ENCODE results near the gene ATP2A3.

The ATP2A3 gene

DNA sequence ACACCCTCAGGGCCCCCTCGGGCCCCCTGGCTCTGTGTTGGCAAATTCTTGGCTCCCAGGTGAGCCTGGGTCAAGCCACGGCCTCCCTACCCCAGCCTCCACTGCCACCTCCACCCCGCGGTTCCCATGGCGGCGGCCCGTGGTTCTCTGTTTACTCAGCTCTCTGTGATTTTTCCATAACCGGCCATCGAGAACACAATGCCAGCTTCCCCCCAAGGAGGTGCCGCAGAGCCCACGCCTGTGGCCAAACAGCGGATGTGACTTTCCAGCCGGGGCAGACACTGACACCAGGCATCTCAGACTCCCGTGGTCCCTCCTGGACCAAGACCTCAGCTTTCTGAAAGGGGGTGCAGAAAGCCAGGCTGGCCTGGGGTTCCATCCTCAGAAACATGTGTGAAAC lies 21.6 kb upstream of the ATP2A3 start:
- no peak overlapping the region for H2BK5ac ChIP-seq (ENCODE audit: low read depth, low read length, poor library complexity)
- no peaks in the 10 kb centered on the region for H3K36me3 ChIP-seq (ENCODE audit: control insufficient read depth in 1 of 2, insufficient read depth in 2 of 2, low read length in 2 of 2)
- H2BK120ac ChIP-seq (ENCODE audit: insufficient read depth, low read length, poor library complexity): no peak overlapping the region
- peaks cover 4 to 9% of the 10 kb centered on the region in 2 experiments for H3K4me1 ChIP-seq (ENCODE audit: control insufficient read depth in 1 of 2, insufficient read depth in 2 of 2, low read length in 2 of 2)
- H3K79me2 ChIP-seq (ENCODE audit: control insufficient read depth, insufficient read depth, low read length, poor library complexity): no peaks in the 10 kb centered on the region
- WGBS (ENCODE audit: extremely low coverage, insufficient coverage, insufficient read length): no CpG with 5 or more reads among the region's 14 CpGs
- peak overlapping the region; percentile 32 for H4K12ac ChIP-seq (ENCODE audit: low read depth, low read length)
- H3K4me3 ChIP-seq (ENCODE audit: low read depth, low read length): no peak overlapping the region
- no peaks in the 10 kb centered on the region for H3K27me3 ChIP-seq (ENCODE audit: insufficient read depth, low read length)
- H3K14ac ChIP-seq (ENCODE audit: low read length): no peak overlapping the region
- no peak overlapping the region for H3K27ac ChIP-seq (ENCODE audit: low read depth, low read length)
- no peak overlapping the region for H2BK12ac ChIP-seq (ENCODE audit: low read length)
- no peak overlapping the region for H3K23ac ChIP-seq (ENCODE audit: low read length)
- no peak overlapping the region for H3K18ac ChIP-seq (ENCODE audit: low read length)
- DNase-seq: no peak
- H4K8ac ChIP-seq (ENCODE audit: low read depth, low read length): no peak overlapping the region
- H4K91ac ChIP-seq (ENCODE audit: low read depth, low read length): no peak overlapping the region
- H2AFZ ChIP-seq (ENCODE audit: insufficient read depth, low read length, poor library complexity): no peak overlapping the region
- H3K79me1 ChIP-seq (ENCODE audit: low read length): no peaks in the 10 kb centered on the region
- H2AK5ac ChIP-seq (ENCODE audit: low read length): no peak overlapping the region
- peaks cover 8% of the 10 kb centered on the region for H3K9me3 ChIP-seq (ENCODE audit: insufficient read depth, low read depth, low read length)
- H3K4ac ChIP-seq (ENCODE audit: low read depth, low read length): no peak overlapping the region
- H3K4me2 ChIP-seq (ENCODE audit: low read length): no peak overlapping the region
- no peak overlapping the region for H3K9ac ChIP-seq (ENCODE audit: low read length)

DNA sequence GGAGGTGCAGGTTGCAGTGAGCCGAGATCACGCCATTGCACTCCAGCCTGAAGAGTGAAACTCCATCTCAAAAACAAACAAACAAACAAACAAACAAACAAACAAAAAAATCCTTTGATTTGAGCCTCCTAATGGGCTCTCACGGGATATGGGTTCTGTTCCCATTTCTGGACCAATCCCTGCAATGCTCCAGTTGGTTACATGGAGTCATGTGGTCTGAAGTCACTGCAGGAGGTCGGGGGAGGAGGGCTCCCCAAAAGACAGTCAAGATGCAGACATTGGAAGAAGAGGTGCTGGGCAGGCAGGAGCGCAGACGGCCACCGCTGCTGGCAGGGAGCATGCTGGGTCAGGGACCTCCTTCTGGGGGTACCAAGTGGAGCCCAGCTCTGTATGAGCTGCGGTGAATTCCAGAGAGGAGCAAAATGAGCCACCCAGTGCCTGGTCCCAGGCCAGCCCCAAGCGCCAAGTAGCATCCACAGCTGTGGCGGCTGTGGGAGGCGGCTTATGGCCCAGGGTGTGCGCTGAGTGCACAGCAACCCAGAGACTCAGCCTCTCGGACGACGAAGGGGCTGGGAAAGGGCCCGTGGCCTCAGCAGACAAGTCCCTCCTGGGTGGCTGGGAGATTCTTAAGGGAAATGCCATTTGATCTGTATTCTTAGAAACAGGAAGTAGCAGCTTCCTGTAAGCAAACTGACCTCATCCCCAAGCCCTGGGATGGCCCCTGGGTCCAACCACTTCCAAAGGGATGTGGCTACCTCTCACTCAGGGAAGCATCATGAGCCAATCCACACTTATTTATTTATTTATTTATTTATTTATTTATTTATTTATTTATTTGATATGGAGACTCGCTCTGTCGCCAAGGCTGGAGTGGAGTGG lies 19.6 kb upstream of the ATP2A3 start:
- no peak overlapping the region for H2BK12ac ChIP-seq (ENCODE audit: low read length)
- no peaks in the 10 kb centered on the region for H3K27me3 ChIP-seq (ENCODE audit: insufficient read depth, low read length)
- H3K27ac ChIP-seq (ENCODE audit: low read depth, low read length): no peak overlapping the region
- no peak overlapping the region for H3K4ac ChIP-seq (ENCODE audit: low read depth, low read length)
- no peak overlapping the region for H3K23ac ChIP-seq (ENCODE audit: low read length)
- no peak overlapping the region for H4K12ac ChIP-seq (ENCODE audit: low read depth, low read length)
- H3K4me1 ChIP-seq (ENCODE audit: control insufficient read depth in 1 of 2, insufficient read depth in 2 of 2, low read length in 2 of 2): peaks cover 4 to 9% of the 10 kb centered on the region in 2 experiments
- DNase-seq: peak in 1 of 2 donors; percentile 18
- no peaks in the 10 kb centered on the region for H3K79me1 ChIP-seq (ENCODE audit: low read length)
- no peak overlapping the region for H3K4me2 ChIP-seq (ENCODE audit: low read length)
- H3K9ac ChIP-seq (ENCODE audit: low read length): no peak overlapping the region
- no CpG with 5 or more reads among the region's 18 CpGs for WGBS (ENCODE audit: extremely low coverage, insufficient coverage, insufficient read length)
- H3K9me3 ChIP-seq (ENCODE audit: insufficient read depth, low read depth, low read length): peaks cover 6% of the 10 kb centered on the region
- peak overlapping the region; percentile 44 for H4K8ac ChIP-seq (ENCODE audit: low read depth, low read length)
- H2BK5ac ChIP-seq (ENCODE audit: low read depth, low read length, poor library complexity): no peak overlapping the region
- no peak overlapping the region for H3K4me3 ChIP-seq (ENCODE audit: low read depth, low read length)
- no peak overlapping the region for H3K14ac ChIP-seq (ENCODE audit: low read length)
- no peak overlapping the region for H2BK120ac ChIP-seq (ENCODE audit: insufficient read depth, low read length, poor library complexity)
- H2AK5ac ChIP-seq (ENCODE audit: low read length): no peak overlapping the region
- no peak overlapping the region for H3K18ac ChIP-seq (ENCODE audit: low read length)
- peak overlapping the region; percentile 0 for H4K91ac ChIP-seq (ENCODE audit: low read depth, low read length)
- no peaks in the 10 kb centered on the region for H3K36me3 ChIP-seq (ENCODE audit: control insufficient read depth in 1 of 2, insufficient read depth in 2 of 2, low read length in 2 of 2)
- H2AFZ ChIP-seq (ENCODE audit: insufficient read depth, low read length, poor library complexity): peak overlapping the region; percentile 78
- no peaks in the 10 kb centered on the region for H3K79me2 ChIP-seq (ENCODE audit: control insufficient read depth, insufficient read depth, low read length, poor library complexity)

DNA sequence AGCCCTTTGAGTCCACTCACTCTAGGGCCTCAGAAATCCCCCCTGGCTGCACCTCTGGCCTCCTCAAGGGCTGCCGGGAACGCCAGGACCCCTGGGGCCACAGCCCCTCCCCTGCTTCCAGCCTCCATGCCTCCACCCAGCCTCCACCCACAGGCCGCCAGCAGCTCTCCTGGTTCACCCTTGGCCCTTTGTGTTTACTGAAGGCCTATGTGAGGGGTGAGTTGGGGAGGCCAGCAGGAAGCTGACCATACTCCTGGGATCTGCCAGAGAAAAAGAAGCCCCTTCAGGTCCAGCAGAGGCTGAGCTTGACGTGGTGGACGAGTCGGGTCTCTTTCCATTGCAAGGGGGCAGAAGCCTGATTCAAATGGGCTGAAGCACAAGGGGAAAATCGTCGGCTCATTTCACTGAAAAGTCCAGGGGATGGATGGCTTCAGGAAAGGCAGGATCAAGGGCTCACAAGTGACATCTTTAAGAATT lies 18.3 kb upstream of the ATP2A3 start:
- no peak overlapping the region for H4K91ac ChIP-seq (ENCODE audit: low read depth, low read length)
- peaks cover 4 to 9% of the 10 kb centered on the region in 2 experiments for H3K4me1 ChIP-seq (ENCODE audit: control insufficient read depth in 1 of 2, insufficient read depth in 2 of 2, low read length in 2 of 2)
- no peak overlapping the region for H2AK5ac ChIP-seq (ENCODE audit: low read length)
- H3K79me1 ChIP-seq (ENCODE audit: low read length): no peaks in the 10 kb centered on the region
- H2BK12ac ChIP-seq (ENCODE audit: low read length): no peak overlapping the region
- no peak overlapping the region for H3K23ac ChIP-seq (ENCODE audit: low read length)
- H3K27ac ChIP-seq (ENCODE audit: low read depth, low read length): no peak overlapping the region
- no peak overlapping the region for H2BK120ac ChIP-seq (ENCODE audit: insufficient read depth, low read length, poor library complexity)
- no peak overlapping the region for H3K4me3 ChIP-seq (ENCODE audit: low read depth, low read length)
- H3K79me2 ChIP-seq (ENCODE audit: control insufficient read depth, insufficient read depth, low read length, poor library complexity): no peaks in the 10 kb centered on the region
- DNase-seq: no peak
- H4K12ac ChIP-seq (ENCODE audit: low read depth, low read length): no peak overlapping the region
- no peaks in the 10 kb centered on the region for H3K27me3 ChIP-seq (ENCODE audit: insufficient read depth, low read length)
- H3K4ac ChIP-seq (ENCODE audit: low read depth, low read length): no peak overlapping the region
- no peak overlapping the region for H3K14ac ChIP-seq (ENCODE audit: low read length)
- whole genome bisulfite sequencing (ENCODE audit: extremely low coverage, insufficient coverage, insufficient read length): no CpG with 5 or more reads among the region's 8 CpGs
- peaks cover 3% of the 10 kb centered on the region for H3K9me3 ChIP-seq (ENCODE audit: insufficient read depth, low read depth, low read length)
- H4K8ac ChIP-seq (ENCODE audit: low read depth, low read length): no peak overlapping the region
- H3K36me3 ChIP-seq (ENCODE audit: control insufficient read depth in 1 of 2, insufficient read depth in 2 of 2, low read length in 2 of 2): no peaks in the 10 kb centered on the region
- no peak overlapping the region for H2AFZ ChIP-seq (ENCODE audit: insufficient read depth, low read length, poor library complexity)
- no peak overlapping the region for H3K4me2 ChIP-seq (ENCODE audit: low read length)
- no peak overlapping the region for H2BK5ac ChIP-seq (ENCODE audit: low read depth, low read length, poor library complexity)
- H3K9ac ChIP-seq (ENCODE audit: low read length): no peak overlapping the region
- H3K18ac ChIP-seq (ENCODE audit: low read length): no peak overlapping the region

DNA sequence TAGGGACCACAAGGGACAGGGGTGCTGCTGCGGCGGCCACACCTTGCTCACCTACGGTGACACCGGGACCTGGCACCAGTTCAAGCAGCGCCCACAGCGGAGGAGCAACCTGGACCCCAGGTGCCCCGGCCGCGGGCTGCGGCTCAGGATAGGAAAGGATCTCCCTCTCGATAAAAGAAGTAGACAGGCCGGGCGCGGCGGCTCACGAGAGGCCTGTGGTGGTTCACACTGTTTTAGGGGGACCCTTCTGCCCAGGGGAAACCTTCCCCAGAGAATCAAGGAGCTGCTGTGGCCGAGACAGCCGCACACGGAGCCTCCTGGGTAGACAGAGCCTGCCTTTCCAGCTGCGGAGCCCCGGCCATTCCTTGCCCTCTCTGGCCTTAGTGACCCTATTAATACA lies 17.9 kb upstream of the ATP2A3 start:
- Histone ChIP-seq H3K36me3 (ENCODE audit: control insufficient read depth in 1 of 2, insufficient read depth in 2 of 2, low read length in 2 of 2) (no peaks in the 10 kb centered on the region), H2AFZ (ENCODE audit: insufficient read depth, low read length, poor library complexity) (no peak overlapping the region), H3K9ac (ENCODE audit: low read length) (no peak overlapping the region), H2BK120ac (ENCODE audit: insufficient read depth, low read length, poor library complexity) (no peak overlapping the region), H2BK12ac (ENCODE audit: low read length) (no peak overlapping the region), H3K79me2 (ENCODE audit: control insufficient read depth, insufficient read depth, low read length, poor library complexity) (no peaks in the 10 kb centered on the region), H3K79me1 (ENCODE audit: low read length) (no peaks in the 10 kb centered on the region), H3K4ac (ENCODE audit: low read depth, low read length) (no peak overlapping the region), H4K91ac (ENCODE audit: low read depth, low read length) (no peak overlapping the region), H3K4me1 (ENCODE audit: control insufficient read depth in 1 of 2, insufficient read depth in 2 of 2, low read length in 2 of 2) (peaks cover 4 to 9% of the 10 kb centered on the region in 2 experiments), H3K4me3 (ENCODE audit: low read depth, low read length) (no peak overlapping the region), H3K4me2 (ENCODE audit: low read length) (no peak overlapping the region), H3K18ac (ENCODE audit: low read length) (no peak overlapping the region), H3K9me3 (ENCODE audit: insufficient read depth, low read depth, low read length) (peaks cover 3% of the 10 kb centered on the region), H3K27ac (ENCODE audit: low read depth, low read length) (no peak overlapping the region), H4K8ac (ENCODE audit: low read depth, low read length) (no peak overlapping the region), H3K27me3 (ENCODE audit: insufficient read depth, low read length) (no peaks in the 10 kb centered on the region), H3K14ac (ENCODE audit: low read length) (no peak overlapping the region), H2AK5ac (ENCODE audit: low read length) (no peak overlapping the region), H3K23ac (ENCODE audit: low read length) (no peak overlapping the region), H4K12ac (ENCODE audit: low read depth, low read length) (no peak overlapping the region), H2BK5ac (ENCODE audit: low read depth, low read length, poor library complexity) (no peak overlapping the region)
- no peak for DNase-seq
- WGBS (ENCODE audit: extremely low coverage, insufficient coverage, insufficient read length): no CpG with 5 or more reads among the region's 21 CpGs

Measured in trophoblast cell (in vitro differentiated cells and primary cell).